Cardiac septum (tissue), 1 donor: Measurements from ENCODE around the gene QSOX2. TPM values are rescaled to one million over a fixed set of nuclear protein-coding genes. Genes with fewer than 3 reads are reported as not detected.
"Not testable (repeated sequence)": the region's sequence is repeated elsewhere in the genome, so short reads cannot be mapped to it uniquely, and the experiment has no call there.

Source experiments
- DNase-seq: peaks from one replicate; pipeline ENCODE4 v3.0.0-alpha.2; 2020; ENCODE audit warnings: low spot score
- intact Hi-C: fragments of 100-400 bp; cut with DNase I; formaldehyde crosslinking; loops from one replicate; pipeline ENCODE4 v1.14.0; 2022
- total RNA-seq: library from RNA; stranded (reverse); fragmentation: NEBNext Ultra II Directional; extraction: Animal tissue kit (Norgen Biotek cat#: 25700); gene quantifications from one replicate; pipeline ENCODE4 v1.2.1, GENCODE V29; 2021
- donor health status: DM: no; HTN: no; CAD: no.

Gene QSOX2
- total RNA-seq, 1 donor from 2014 or later = 7.2 TPM

- intact Hi-C loops = no loop called here
These were observed 21.9 kb upstream of the QSOX2 start for GRCh38 chr9:136267261-136268111.

GRCh38 chr9:136266641-136267040 lies 21.0 kb upstream of the QSOX2 start:
- intact Hi-C loops = not testable (repeated sequence)

More at GRCh38 chr9:136267261-136268111, 21.9 kb upstream of the QSOX2 start:
- peak; percentile 91 for DNase-seq

DNA sequence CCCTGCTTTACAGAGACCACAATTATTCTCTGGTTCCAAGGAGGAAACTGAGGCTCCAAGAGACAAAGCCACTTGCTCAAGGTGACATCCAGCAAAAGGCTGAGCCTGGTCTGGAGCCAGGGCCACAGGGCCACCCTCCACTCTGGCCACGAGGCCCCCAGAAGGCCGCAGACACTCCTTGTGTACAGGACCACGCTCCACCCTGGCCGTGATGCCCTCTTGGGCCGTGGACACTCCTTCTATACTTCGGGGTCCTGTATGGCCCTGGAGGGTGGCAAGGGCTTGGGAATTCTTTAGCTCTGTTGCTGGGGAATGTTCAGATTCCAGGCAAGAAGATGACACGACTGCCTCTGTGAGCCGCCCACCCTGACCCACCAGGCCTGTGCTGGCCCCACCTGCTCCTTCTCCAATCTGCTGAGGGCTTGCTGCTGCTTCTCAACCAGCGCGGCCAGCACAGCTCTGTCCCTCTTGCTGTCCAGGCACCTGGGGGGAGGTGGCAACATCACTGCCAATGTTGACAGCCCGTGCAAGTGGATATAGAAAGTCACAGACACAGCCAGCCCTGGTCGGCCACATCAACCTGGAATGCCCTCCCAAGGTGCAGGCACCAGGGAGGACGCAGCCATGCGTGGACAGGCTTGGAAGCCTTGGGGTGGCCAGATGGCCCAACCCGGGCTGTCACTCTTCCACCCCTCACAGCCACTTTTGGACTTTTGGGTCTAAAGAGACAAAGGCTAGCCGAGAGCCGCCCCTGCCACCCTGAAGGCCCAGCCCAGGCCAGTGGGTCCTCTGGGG lies 20.1 kb upstream of the QSOX2 start:
- intact Hi-C loops = no loop called here
- DNase-seq = no peak

More at GRCh38 chr9:136266641-136267040, 21.0 kb upstream of the QSOX2 start:
- not testable (repeated sequence) for DNase-seq

- intact Hi-C loops = no loop called here
- DNase-seq = no peak
These were observed 19.1 kb upstream of the QSOX2 start for GRCh38 chr9:136264441-136265405.

- intact Hi-C loops = no loop called here
These were observed 18.4 kb upstream of the QSOX2 start for GRCh38 chr9:136264031-136264430.

GRCh38 chr9:136262671-136263178 lies 17.1 kb upstream of the QSOX2 start:
- intact Hi-C loops = no loop called here
- no peak for DNase-seq

More at GRCh38 chr9:136264031-136264430, 18.4 kb upstream of the QSOX2 start:
- no peak for DNase-seq

DNA sequence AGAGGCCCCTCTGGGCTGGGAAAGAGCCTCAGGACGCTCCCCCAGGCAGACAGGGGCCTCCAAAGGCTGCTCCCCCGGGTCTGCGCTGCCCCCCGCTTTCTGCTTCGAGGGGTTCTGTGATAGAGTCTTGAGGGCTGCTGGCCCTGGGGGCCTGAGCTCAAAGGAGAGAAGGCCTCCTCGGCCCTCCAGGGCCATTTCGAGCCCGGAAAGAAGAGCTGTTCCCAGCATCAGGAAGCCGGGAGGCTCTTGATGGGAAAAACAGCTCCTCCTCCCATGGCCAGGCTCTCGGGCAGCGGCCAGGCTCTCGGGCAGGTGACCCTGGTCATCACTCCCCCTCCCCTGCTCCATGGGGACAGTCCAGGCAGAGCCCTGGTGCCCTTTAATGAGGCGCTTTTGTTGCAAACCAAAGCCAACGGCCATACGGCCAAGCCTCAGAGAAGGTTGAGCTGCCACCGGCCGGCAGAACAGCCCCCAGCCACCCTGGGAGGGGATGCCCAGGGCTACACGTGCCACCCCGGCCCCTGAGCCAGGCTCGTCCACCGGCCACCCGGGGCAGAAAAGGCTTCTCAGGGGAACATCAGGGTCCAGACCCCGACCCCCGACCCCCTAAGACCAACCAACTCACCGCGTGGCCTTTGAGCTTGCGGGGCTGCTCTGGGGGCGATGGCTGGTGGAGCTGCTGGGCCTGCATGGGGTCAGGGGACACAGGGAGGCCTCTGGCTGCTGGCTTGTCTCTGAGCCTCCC lies 16.2 kb upstream of the QSOX2 start:
- intact Hi-C loops = no loop called here
- no peak for DNase-seq

- intact Hi-C loops = no loop called here
- DNase-seq = no peak
These were observed 15.4 kb upstream of the QSOX2 start for GRCh38 chr9:136260936-136261472.

DNA sequence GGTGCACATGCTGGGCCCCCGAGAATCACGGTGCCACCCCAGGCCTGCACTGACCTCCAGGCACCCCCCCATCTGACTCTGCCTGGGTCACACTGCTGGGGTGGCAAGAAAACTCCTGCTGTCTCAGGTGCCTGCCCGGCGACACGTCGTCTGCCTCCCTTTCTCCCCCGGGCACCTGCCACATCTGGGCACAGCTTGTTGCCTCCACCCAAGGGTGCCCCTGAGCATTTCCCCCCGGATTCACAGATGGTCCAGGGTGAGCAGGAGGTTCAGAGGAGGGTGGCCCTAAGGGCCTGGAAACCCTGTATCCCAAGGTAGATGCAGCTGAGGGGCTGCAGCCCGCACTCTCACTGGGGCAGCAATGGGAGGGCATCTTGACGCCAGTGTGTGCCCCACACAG lies 14.9 kb upstream of the QSOX2 start:
- DNase-seq = no peak
- intact Hi-C loops = no loop called here

- intact Hi-C loops = no loop called here
- no peak for DNase-seq
These were observed 14.2 kb upstream of the QSOX2 start for GRCh38 chr9:136259836-136260235.

DNA sequence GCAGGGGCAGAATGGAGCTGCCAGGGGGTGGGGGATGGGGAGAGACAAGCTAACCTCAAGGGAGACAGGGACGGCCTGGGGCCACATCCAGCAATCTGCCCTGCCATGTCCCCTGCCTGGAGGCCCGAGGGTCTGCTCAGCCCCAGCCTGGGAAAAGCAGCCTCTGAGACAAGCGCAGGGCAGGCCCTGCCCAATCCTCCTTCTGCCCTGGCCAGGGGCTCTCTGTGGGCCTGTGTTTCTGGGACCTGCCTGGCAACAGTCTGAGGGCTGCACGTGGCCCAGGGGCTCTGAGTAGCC lies 13.9 kb upstream of the QSOX2 start:
- no peak for DNase-seq
- intact Hi-C loops = no loop called here

DNA sequence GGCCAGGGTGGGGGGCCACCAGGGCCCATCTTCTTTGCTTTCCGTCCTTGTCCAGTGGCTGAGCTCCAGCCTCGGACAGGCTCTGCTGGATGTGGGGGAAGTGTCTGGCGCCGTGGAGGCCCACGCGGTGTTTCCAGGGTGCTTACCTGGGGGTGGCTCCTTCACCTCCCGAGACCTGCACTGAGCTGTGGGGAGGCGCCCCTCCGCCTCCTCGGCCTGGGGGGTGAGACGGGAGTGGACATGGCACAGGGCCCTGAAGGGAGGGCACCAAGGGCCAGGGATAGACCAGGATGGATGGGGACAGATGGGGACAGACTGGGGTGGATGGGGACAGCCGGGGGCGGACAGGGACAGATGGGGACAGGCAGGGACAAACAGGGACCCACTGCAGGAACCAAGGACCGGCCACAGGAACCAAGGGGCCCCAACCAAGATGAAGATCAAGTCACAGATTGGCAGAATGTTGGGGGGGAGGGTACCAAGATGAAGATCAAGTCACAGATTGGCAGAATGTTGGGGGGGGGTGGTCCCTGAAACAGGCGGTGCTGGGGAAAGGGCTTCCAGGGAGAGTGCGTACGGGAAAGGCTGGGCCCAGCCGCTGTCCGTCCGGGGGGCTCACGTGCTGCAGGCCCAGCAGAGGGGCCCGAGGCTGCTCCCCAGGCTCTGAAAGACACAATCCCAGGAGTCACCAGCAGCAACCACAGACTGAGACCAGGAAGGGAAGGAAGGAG lies 13.3 kb upstream of the QSOX2 start:
- no peak for DNase-seq
- intact Hi-C loops = no loop called here

- no peak for DNase-seq
- intact Hi-C loops = no loop called here
These were observed 12.7 kb upstream of the QSOX2 start for GRCh38 chr9:136258299-136258625.

GRCh38 chr9:136257381-136258298 lies 12.0 kb upstream of the QSOX2 start:
- DNase-seq = no peak
- intact Hi-C loops = no loop called here

- DNase-seq = no peak
- intact Hi-C loops = no loop called here
These were observed 10.6 kb upstream of the QSOX2 start for GRCh38 chr9:136255896-136256890.

DNA sequence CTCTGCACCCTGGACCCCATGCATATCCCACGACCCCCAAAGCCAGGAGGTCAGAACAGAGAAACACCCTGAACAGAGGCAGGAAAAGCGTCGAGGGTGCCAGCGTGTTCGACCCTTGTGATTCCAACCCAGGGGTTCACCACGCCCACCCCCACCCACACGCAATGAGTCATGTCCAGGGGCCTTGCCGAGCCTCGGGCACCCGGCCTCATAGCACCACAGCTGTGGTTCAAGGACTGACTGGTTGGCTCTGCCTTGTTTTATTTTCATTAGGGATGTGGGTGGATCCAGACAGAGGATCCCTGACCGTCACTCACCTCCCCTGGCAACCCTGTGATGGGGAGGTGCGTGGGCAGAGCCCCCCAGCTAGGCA lies 9.5 kb upstream of the QSOX2 start:
- no peak for DNase-seq
- intact Hi-C loops = no loop called here
